AG04449 (cell line): ENCODE data around the gene DNMT1.
A peak's percentile ranks its signal among the peaks of the same experiment; 100 is the strongest.
"Not testable (repeated sequence)": the region's sequence is repeated elsewhere in the genome, so short reads cannot be mapped to it uniquely, and the experiment has no call there.

Source experiments
- CTCF ChIA-PET: fragments of 350-600 bp; formaldehyde crosslinking; extraction: SDS; loops from one replicate; lab custom pipeline; 2021; ENCODE audit warnings: antibody characterized with exemption; lab: Yijun Ruan, JAX
- POLR2A ChIA-PET: fragments of 400-600, 350-600 bp; formaldehyde crosslinking; extraction: SDS; loops from one replicate; lab custom pipeline; 2020; ENCODE audit warnings: antibody characterized with exemption, inconsistent platforms; lab: Yijun Ruan, JAX
- DNase-seq: peaks from one replicate; pipeline ENCODE4 v3.0.0-alpha.2; 2010; ENCODE audit warnings: low read depth, low spot score
- H3K4me3 ChIP-seq: 2 replicates; pipeline ENCODE4 v1.5.1; 2011; ENCODE audit warnings: low read depth, mild to moderate bottlenecking, control low read depth, low read length
- CTCF ChIP-seq: IDR thresholded peaks from one replicate; pipeline ENCODE4 v1.5.1; 2011; ENCODE audit warnings: mild to moderate bottlenecking, moderate library complexity, low read length, control low read depth, inconsistent platforms; ENCODE audit not compliant: insufficient read depth; ENCODE audit errors: missing control alignments

DNMT1 gene

GRCh38 chr19:10194500-10195198, at the start of gene DNMT1:
DNMT1 (minus strand) TSS chr19:10194953; CDS start chr19:10194899, 54 bp downstream.
- H3K4me3 ChIP-seq = peak within 1 kb of the TSS; percentile 94
- peak; percentile 77 for DNase-seq
- TF ChIP-seq CTCF = no peak
- ChIA-PET POLR2A (interaction anchor here (0.5 to 0.7 kb wide), 4 partner anchors 10 to 501 kb away, joined by 3 to 7 read pairs (median 4); no protein-coding TSS in a partner anchor), CTCF (interaction anchor here (1.2 to 1.8 kb wide), 3 partner anchors 34 to 64 kb away, joined by 3 to 8 read pairs (median 5); no protein-coding TSS in a partner anchor)

GRCh38 chr19:10243606-10244005, 48.9 kb upstream of the DNMT1 start:
- TF ChIP-seq CTCF = no peak
- no peak for DNase-seq
- CTCF ChIA-PET = interaction anchor here (0.8 to 2.1 kb wide), 4 partner anchors 15 to 243 kb away, joined by 3 to 6 read pairs (median 4); no protein-coding TSS in a partner anchor
- no peak overlapping the region for H3K4me3 ChIP-seq
- POLR2A ChIA-PET = no interaction called here

- CTCF ChIA-PET = interaction anchor here (1.1 to 2.8 kb wide), 2 partner anchors 8 to 309 kb away, joined by 3 to 22 read pairs; partner anchors contain the start of gene MRPL4
- DNase-seq, H3K4me3 ChIP-seq, POLR2A ChIA-PET: not testable (repeated sequence)
Observed at GRCh38 chr19:10241826-10242449, 47.2 kb upstream of the DNMT1 start.

- POLR2A ChIA-PET = no interaction called here
- no peak for DNase-seq
- no peak overlapping the region for H3K4me3 ChIP-seq
- CTCF ChIA-PET = interaction anchor here (1.3 to 2.3 kb wide), 4 partner anchors 11 to 308 kb away, joined by 4 to 18 read pairs (median 6); no protein-coding TSS in a partner anchor
- TF ChIP-seq CTCF = no peak
Observed at GRCh38 chr19:10238172-10238783, 43.5 kb upstream of the DNMT1 start.

- ChIA-PET POLR2A (no interaction called here), CTCF (interaction anchor here (1.3 to 2.3 kb wide), 4 partner anchors 12 to 308 kb away, joined by 4 to 18 read pairs (median 6); no protein-coding TSS in a partner anchor)
- no peak overlapping the region for H3K4me3 ChIP-seq
- no peak for TF ChIP-seq CTCF
- DNase-seq = no peak
Observed at GRCh38 chr19:10237702-10238101, 42.9 kb upstream of the DNMT1 start.

GRCh38 chr19:10235409-10235808, 40.7 kb upstream of the DNMT1 start:
- POLR2A ChIA-PET, H3K4me3 ChIP-seq, DNase-seq: not testable (repeated sequence)
- CTCF ChIA-PET = interaction anchor here (0.8 to 2.4 kb wide), 2 partner anchors 9 to 15 kb away, joined by 3 to 11 read pairs; no protein-coding TSS in a partner anchor

- no peak for DNase-seq
- H3K4me3 ChIP-seq = no peak overlapping the region
- TF ChIP-seq CTCF = no peak
- ChIA-PET CTCF (interaction anchor here (2.4 kb wide), 1 partner anchor 15 kb away, joined by 11 read pairs; no protein-coding TSS in a partner anchor), POLR2A (no interaction called here)
Observed at GRCh38 chr19:10235003-10235402, 40.2 kb upstream of the DNMT1 start.
